ES-I3 (cell line): Measurements from ENCODE around the gene AVPI1.
"Not testable (repeated sequence)": the region's sequence is repeated elsewhere in the genome, so short reads cannot be mapped to it uniquely, and the experiment has no call there.

ENCODE experiments used
- H3K36me3 ChIP-seq: 2 replicates; pipeline ENCODE4 v1.6.1; 2013; ENCODE audit warnings: mild to moderate bottlenecking, low read length, control low read depth, moderate library complexity; ENCODE audit not compliant: insufficient read depth
- H3K4me1 ChIP-seq: 2 replicates; pipeline ENCODE4 v1.6.1; 2013; ENCODE audit warnings: mild to moderate bottlenecking, control low read depth, low read length; ENCODE audit not compliant: insufficient read depth
- H3K9ac ChIP-seq: 2 replicates; pipeline ENCODE4 v1.6.1; 2013; ENCODE audit warnings: low read depth, mild to moderate bottlenecking, low read length, moderate library complexity
- H3K9me3 ChIP-seq: 2 replicates; pipeline ENCODE4 v1.6.1; 2013; ENCODE audit warnings: mild to moderate bottlenecking, low read length, moderate library complexity; ENCODE audit not compliant: control insufficient read depth, insufficient read depth

Gene AVPI1

DNA sequence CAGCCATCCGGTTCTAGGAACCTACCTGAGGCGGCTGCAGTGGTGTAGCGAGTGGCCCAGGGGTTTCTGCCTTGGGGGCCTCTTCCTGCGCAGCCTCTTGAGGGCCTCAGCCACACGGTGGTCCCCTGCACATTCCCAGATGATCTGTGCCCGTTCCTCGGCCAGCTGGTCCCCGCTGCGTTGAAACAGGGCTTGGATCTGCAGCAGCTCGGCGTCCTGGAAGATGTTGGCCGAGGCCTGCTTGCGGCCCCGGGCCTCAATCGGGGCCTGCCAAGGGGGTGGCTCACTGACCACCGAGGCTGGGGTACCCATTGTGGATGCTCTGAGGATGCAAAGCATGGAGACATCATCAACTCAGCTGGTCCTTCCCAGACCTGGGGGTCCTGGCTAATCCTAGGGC, 7.4 kb downstream of the AVPI1 start:
- H3K9me3 ChIP-seq: no peaks in the 10 kb centered on the region
- 0 out of 2 replicates have a peak, but pooled peaks cover 2% of the 10 kb centered on the region for H3K36me3 ChIP-seq
- H3K4me1 ChIP-seq: peaks cover 9% of the 10 kb centered on the region
- H3K9ac ChIP-seq: no peak overlapping the region

DNA sequence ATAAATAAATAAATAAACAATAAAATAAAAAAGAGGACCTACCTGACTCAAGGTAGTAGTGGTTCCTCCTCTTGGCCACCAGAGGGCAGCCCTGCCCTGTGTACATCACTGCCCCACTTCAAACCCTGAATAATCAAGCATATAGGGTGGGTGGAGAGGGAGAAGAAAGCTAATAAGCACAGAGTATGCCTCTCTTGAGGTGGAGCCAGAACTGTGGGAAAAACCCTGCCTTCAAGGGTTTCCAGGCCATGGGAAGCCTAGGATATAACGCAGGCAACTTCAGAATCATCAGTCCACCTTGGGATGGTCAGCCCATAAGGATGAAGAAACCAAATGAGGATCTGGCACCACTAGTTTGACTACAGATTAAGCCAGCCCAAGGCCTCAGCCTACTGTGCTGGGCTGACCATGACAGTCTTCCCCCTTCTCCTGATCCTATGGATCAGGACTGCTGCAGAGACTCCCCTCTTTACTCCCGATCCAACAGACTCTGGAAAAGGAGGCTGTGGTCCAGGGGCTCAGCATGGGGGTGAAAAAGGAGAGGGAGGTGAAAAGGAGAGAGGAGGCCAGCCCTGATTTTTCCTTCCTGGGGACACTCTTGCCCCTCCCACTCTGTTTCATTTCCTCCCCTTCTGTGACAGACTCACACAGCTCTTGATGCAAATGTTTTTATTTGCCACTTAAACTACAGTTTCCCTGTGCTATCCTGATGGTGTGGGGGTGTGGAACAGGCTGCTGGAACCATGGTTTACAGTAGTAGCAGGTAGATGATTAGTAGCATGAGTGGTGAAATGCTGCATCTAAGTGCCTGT, 10.1 kb downstream of the AVPI1 start:
- H3K9ac ChIP-seq: no peak overlapping the region
- H3K9me3 ChIP-seq: no peaks in the 10 kb centered on the region
- H3K4me1 ChIP-seq: no peaks in the 10 kb centered on the region; the same call in 1 of the 2 replicates
- peaks cover 9% of the 10 kb centered on the region for H3K36me3 ChIP-seq

DNA sequence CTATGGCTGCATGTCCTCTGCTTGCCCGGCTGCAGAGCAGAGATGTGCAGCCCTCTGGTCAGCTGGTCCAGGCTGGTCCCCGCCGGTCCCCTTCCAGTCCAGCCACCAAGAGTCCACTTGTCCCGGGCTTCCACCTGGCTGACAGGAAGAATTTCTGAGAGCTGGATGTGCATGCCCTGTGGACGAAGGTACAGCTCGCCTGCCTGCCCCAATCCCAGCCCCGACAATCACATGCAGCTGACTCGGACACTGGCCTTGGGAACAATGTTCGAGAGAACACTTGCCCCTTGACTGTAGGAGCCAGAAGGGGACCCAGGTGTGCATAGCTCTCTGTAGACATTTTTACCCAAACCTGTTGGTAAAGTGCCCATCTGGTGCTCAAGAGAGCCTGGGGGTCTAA, 11.8 kb downstream of the AVPI1 start:
- Histone ChIP-seq H3K9ac (no peak overlapping the region), H3K9me3 (no peaks in the 10 kb centered on the region), H3K4me1 (no peaks in the 10 kb centered on the region; the same call in 1 of the 2 replicates), H3K36me3 (peaks cover 9% of the 10 kb centered on the region)

DNA sequence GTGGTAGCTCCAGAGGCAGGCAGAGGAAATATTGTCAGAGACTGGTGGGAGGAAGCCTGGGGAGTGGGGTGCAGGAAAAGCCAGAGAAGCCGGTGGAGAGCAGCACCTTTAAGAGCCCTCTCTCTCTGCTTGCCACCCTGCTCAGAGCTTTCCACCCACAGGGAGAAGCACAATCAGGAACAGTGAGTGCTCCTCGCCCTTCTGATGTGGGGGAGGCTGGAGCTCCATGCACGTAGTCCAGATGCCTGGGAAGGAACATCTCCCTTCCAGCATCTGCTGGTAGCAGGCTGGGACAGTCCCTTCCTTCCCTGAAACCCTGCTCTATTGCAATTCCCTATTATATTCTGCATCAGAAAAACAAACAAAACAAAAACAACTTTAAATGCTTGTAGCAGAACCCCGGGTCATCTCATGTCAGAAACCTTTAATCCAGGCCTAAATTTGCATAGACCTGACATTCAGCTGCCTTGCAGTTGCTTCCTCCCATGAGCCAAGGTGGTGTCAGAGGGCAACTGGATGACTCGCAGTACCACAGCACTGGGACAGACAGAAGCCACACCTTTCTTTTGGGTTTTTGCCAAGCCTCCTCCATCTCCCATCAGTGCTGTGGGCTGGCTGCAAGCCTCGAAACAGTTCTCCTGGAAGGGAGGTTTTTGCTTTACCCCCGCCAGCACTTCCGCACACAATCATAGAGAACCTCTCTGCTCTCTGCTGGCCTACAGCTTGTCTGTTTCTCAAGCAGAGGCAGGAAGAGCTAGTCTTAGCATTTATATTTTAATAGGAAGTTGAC, 13.1 kb downstream of the AVPI1 start:
- Histone ChIP-seq H3K9ac (no peak overlapping the region), H3K36me3 (peaks cover 15% of the 10 kb centered on the region)

DNA sequence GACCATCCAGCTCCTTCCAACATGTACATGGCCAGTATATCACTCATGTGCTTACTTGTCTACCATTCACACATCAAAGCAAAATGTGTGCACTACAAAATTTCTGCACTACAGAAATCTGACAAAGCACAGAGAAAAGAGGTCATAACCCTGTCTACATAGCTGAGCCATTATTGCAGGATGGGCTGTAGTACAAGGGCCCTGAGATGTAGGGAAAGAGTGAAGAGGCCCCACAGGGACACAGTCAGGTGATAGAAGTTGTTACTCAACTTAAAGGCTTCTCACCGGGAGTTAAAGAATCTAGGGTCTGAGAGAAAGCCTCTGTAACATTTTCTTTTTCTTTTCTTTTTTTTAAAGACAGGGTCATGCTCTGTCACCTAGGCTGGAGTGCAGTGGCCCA, 17.5 kb downstream of the AVPI1 start:
- no peak overlapping the region for H3K9ac ChIP-seq
- H3K9me3 ChIP-seq: no peaks in the 10 kb centered on the region
- no peaks in the 10 kb centered on the region for H3K4me1 ChIP-seq
- peaks cover 24% of the 10 kb centered on the region for H3K36me3 ChIP-seq

More for the DNA sequence above, 13.1 kb downstream of the AVPI1 start:
- H3K9me3 ChIP-seq: no peaks in the 10 kb centered on the region
- H3K4me1 ChIP-seq: no peaks in the 10 kb centered on the region; the same call in 1 of the 2 replicates

DNA sequence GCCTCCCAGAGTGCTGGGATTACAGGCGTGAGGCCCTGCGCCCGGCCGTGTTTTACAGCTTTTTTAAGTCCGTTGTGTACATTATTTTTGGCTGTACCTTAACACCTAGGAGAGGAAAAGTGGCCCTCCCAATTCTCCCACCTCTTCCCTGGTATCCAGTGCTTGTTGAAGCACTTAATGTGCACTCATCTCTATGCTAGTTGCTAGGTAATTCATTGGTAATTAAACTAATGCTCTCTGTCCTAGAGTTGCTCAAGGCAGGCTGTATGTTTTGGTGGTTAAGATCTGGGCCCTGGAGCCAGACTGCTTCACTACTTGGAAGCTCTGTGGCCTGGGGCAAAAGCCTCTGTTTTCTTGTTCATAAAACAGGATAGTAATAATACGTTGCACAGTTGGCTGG, 19.6 kb downstream of the AVPI1 start:
- Histone ChIP-seq H3K9me3 (no peaks in the 10 kb centered on the region), H3K9ac (no peak overlapping the region), H3K4me1 (no peaks in the 10 kb centered on the region), H3K36me3 (peaks cover 23% of the 10 kb centered on the region)

DNA sequence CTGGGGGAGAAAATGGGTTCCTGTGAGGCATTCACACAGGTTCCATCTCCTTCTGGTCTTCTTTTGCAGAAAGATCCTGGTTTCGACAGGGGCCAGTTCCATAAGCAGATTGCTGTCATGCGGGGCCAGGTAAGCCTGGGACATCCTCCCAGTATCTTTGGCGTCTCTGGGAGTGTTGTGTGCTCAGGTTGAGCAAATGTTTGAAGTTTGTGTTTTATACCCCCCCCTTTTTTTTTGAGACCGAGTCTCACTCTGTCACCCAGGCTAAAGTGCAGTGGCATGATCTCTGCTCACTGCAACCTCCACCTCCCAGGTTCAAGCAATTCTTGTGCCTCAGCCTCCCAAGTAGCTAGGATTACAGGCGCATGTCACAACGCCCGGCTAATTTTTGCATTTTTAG, 20.0 kb downstream of the AVPI1 start:
- Histone ChIP-seq H3K4me1 (no peaks in the 10 kb centered on the region), H3K9me3 (no peaks in the 10 kb centered on the region), H3K9ac (no peak overlapping the region), H3K36me3 (peaks cover 23% of the 10 kb centered on the region)

DNA sequence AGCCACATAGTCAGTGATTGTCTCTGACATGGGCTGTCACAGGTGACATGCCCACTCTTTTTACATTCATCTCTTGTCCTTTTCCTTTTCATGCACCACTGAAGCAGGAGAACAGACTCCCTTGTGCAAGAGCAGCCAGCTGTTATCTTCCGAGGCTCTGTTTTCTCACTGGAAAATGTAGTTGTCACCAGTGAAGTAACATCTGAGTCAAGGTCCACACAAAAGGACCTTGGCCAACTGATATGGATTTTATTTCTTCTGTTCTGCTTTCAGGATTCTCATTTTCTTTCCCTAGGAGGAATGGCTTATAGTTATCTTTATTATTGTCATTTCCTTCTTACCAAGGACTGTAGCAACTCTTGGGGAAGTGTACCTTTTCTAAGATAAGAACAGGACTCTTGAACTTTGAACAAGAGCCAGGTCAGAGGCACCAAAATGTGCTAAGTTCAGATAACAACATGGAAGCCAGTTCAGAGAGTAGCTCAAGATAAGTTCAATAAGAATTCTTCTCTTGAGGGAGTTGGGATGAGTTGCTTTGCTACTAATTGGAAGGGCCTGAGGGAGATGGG, 22.7 kb downstream of the AVPI1 start:
- H3K9me3 ChIP-seq: no peaks in the 10 kb centered on the region
- H3K9ac ChIP-seq: no peak overlapping the region
- peaks cover 17% of the 10 kb centered on the region; the same call in 1 of the 2 replicates for H3K36me3 ChIP-seq
- no peaks in the 10 kb centered on the region for H3K4me1 ChIP-seq

DNA sequence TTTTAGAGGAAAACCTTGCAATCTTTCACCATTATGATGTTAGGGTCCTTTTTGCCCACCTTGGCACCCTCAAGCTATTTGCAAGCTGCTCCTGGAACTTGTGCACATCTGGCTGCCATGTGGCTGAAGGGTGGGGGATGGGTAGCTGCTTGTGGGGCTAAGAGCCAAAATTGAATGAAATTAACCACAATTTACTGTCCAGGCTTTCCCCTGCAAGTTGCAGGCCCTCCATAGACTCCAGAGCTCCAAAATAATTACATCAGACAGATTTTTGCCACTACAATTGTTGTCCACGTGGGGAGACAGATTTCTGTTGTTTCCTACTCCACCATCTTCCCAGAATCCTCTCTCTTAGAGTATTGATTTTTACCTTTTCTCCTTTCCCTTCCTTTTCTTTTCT, 27.5 kb downstream of the AVPI1 start:
- Histone ChIP-seq H3K36me3 (peaks cover 16% of the 10 kb centered on the region), H3K9ac (no peak overlapping the region), H3K9me3 (no peaks in the 10 kb centered on the region), H3K4me1 (no peaks in the 10 kb centered on the region)

DNA sequence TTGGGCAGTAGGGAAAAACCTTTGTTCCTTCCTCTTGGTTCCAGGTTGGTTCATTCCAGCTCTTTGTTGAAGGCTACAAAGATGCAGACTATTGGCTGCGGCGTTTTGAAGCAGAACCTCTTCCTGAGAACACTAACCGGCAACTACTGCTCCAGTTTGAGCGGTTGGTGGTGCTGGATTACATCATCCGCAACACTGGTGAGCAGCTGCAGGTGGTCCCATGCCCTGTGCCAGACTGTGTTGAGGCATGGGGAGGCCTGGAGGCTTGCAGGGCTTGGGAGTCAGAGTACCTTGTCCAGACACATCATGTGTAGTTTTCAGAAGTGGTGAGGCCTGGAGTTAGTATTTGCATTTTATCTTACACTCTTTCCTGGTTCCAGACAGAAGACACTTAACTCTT, 30.3 kb downstream of the AVPI1 start:
- no peak overlapping the region for H3K9ac ChIP-seq
- no peaks in the 10 kb centered on the region for H3K9me3 ChIP-seq
- H3K4me1 ChIP-seq: peaks cover 2% of the 10 kb centered on the region; the same call in 1 of the 2 replicates
- peaks cover 20% of the 10 kb centered on the region for H3K36me3 ChIP-seq

DNA sequence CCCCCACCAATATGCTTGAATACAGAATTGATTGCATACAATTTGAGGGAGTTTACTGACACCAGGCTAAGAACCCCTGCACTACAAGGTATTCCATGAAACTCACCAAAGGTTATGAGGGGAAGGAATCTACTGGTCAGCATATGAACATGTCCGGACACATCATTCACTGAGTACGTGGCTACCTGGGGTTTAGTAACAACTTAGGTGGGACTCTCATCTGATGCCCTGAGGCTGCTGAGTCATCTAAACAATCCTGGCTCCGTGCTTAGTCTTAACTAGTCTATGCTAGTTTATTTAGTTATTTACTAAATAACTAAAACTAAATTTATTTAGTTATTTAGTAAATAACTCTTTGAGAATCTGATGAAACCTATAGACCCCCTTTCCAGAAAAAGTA, 35.3 kb downstream of the AVPI1 start:
- Histone ChIP-seq H3K9ac (no peak overlapping the region), H3K9me3 (no peaks in the 10 kb centered on the region), H3K36me3 (peaks cover 25% of the 10 kb centered on the region), H3K4me1 (peaks cover 27% of the 10 kb centered on the region)

DNA sequence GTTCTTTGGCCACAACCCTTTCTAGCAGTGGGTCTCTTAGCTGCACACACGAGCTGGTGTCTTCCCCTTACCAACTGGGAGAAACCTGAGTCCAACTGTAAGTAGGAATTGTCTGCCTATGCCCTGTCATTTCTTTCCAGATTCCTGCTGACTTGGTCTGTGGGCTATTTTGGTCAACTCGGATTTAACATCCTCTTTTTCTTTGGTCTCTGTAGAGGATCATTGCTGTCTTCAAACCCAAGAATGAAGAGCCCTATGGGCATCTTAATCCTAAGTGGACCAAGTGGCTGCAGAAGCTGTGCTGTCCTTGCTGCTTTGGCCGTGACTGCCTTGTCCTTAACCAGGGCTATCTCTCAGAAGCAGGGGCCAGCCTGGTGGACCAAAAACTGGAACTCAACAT, 36.3 kb downstream of the AVPI1 start:
- H3K9me3 ChIP-seq: no peaks in the 10 kb centered on the region
- H3K4me1 ChIP-seq: peaks cover 27% of the 10 kb centered on the region
- H3K9ac ChIP-seq: no peak overlapping the region
- peaks cover 22% of the 10 kb centered on the region for H3K36me3 ChIP-seq

DNA sequence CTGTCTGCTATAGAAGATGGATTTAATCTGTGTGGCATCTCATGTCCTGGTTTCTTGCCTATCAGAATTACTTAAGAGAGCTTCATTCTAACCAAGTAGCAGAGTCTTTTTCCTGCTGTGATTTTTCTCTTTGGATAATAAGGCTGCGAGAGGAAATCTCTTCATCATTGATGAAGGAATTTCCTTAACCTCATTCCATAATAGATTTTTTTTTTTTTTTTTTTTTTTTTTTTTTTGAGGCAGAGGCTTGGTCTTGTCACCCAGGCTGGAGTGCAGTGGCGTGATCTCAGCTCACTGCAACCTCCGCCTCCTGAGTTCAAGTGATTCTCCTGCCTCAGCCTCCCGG, 37.7 kb downstream of the AVPI1 start:
- H3K9ac ChIP-seq, H3K9me3 ChIP-seq: not testable (repeated sequence)
- H3K4me1 ChIP-seq: peaks cover 27% of the 10 kb centered on the region
- peaks cover 25% of the 10 kb centered on the region for H3K36me3 ChIP-seq

DNA sequence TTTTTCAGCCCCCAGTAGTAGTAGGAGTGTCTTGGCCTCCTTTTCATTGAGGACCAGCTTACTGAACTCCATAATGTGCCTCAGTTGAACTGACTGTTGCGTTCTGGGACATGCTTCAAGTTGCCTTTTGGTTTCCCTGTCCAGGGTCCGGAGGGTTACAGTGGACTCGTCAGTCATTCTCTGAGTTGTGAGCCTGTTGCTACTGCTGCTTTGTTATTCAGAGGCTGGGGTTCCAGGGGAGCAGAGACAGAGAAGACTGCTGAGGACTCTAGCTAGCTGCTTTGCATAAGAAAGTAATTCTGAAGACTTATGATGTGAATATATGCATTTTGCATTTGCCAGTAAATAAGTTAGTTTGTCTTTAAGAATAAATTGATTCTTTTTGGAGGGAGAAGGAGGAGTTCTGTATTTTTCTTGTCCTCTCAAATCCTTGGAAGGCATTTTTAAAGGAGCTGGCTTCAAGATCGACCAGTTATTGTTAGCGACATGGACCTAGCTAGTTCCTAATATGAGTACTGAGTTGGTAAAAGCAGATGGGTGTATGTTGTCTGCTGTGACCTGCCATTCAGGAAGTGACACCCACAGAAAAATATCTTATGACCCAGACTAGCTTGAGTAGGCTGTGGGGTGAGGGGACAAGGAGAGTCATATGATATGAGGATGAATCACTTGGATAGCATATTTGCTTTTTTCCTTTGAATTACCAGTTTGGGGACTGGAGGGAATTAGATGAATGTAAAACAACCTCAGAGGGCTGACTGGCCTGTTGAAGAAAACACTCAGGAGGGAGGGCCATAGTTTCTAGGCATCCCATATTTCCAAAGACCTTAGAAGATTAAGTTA, 38.3 kb downstream of the AVPI1 start:
- H3K9ac ChIP-seq: no peak overlapping the region; the same call in 1 of the 2 replicates
- peaks cover 27% of the 10 kb centered on the region for H3K4me1 ChIP-seq
- H3K36me3 ChIP-seq: peaks cover 28% of the 10 kb centered on the region
- no peaks in the 10 kb centered on the region for H3K9me3 ChIP-seq
